HG03442 (cell line): Measurements from ENCODE around the gene BTBD9.
"Not testable (repeated sequence)": the region's sequence is repeated elsewhere in the genome, so short reads cannot be mapped to it uniquely, and the experiment has no call there.

ENCODE experiments used
- ATAC-seq: cut with Tn5 transposase; IDR thresholded peaks from one replicate; pipeline ENCODE4 v1.9.1; 2021; ENCODE audit warnings: mild to moderate bottlenecking, moderate library complexity; ENCODE audit not compliant: unreplicated experiment

Gene BTBD9

GRCh38 chr6:38352636-38353035, 287.1 kb downstream of the BTBD9 start:
- ATAC-seq, result no peak

GRCh38 chr6:38350942-38351341, 288.8 kb downstream of the BTBD9 start:
- no peak for ATAC-seq

DNA sequence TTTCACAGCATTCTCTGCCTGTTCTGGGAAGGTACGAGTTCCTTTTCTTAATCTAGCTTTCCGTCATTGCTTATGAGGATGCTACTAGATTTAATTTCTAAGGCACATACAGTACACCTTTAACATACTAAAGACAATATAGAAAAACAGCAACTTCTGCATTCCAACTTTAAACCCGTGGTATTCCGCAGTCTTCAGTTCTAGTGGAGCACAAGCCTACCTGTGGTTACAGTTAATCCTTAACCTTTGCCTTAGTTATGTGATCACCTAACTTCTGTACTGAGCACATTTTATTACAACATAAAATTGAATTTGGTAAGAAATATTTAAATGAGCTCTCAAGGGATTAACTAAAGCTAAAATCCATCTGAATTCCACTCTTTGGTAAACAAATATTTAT, 289.5 kb downstream of the BTBD9 start:
- ATAC-seq, result no peak

- no peak for ATAC-seq
These were observed 289.9 kb downstream of the BTBD9 start for GRCh38 chr6:38349795-38350194.

DNA sequence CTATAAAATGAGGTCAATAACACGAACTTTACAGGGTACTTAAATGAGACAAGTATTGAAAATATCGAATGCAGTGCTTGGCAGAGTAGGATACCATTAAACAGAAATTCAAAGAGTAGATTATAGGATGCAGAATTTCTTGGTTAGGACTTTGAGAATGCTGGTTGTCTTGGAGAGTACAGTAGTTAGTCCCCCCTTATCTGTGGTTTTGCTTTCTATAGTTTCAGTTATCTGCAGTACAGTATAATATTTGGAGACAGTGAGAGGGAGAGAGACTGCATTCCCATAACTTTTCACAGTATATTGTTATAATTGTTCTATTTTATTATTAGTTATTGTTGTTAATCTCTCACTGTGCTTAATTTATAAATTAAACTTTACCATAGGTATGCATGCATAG, 290.5 kb downstream of the BTBD9 start:
- no peak for ATAC-seq

DNA sequence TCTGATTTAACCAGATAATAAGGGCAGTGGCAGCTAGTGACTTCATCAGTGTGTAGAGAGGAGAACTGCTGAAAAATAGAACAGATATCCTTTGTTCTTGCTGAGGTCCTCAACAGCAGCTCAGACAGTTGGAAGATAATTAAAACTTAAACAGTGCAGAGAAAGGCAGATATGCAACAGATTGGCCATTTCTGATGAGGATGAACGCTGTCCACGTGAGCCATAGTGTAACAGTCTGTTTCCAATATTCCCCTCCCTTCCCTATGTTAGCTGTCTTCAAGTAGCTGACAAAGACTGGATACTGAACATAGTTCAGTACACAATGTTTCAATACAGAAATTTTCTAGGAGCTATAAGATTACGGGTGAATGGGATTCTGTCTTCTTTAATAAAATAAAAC, 291.4 kb downstream of the BTBD9 start:
- ATAC-seq, result no peak

DNA sequence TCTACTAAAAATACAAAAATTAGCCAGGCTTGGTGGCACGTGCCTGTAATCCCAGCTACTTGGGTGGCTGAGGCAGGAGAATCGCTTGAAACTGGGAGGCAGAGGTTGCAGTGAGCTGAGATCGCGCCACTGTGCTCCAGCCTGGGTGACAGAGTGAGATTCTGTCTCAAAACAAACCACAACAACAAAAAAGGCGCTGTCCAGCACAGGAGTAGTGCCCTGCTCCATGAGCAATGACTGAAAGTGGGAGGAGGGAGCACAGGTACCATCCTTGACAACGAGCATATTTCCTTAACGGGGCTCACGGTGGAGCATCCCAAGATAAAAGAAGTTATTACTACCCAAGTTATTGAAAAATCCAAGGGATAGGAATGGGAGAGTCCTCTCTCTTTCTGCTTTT, 291.9 kb downstream of the BTBD9 start:
- ATAC-seq, result not testable (repeated sequence)

- ATAC-seq, result no peak
These were observed 293.2 kb downstream of the BTBD9 start for GRCh38 chr6:38346291-38347079.

DNA sequence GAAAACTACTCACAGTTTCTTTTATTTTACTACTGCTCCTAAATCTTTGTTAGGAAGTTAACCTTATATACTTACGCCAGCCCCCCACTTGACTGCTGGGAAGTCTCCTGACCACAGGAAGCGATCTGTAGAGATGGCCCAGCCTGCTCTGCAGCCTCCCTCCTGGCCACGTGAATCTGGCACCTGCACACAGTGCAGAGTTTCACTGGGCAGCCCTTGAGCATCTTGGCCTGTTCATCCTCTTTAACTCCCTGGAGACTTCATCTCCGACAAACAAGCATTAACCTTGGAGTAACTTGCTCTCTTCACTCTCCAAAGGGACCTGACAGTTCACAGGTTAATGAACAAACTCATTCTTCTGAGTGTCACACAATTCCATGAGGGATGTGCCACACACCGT, 294.1 kb downstream of the BTBD9 start:
- no peak for ATAC-seq

DNA sequence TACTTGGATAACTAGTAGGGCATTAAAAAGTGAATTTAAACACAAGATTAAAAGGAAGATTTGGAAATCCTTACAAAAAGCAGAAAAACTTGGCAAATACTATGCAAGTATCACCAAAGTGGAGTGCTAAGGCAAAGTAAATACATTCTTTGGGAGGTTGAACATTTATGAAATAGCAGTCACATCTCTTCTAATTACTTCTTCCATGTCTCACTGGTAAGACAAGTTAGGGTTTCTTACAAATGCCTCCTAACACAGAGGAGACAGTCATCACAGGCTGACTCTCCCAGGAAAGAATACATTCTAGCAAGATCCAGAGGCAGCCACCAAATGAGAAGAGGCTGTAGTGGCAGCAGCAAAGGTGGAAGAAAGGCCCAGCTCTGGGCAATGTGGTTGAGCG, 298.2 kb downstream of the BTBD9 start:
- ATAC-seq, result no peak

DNA sequence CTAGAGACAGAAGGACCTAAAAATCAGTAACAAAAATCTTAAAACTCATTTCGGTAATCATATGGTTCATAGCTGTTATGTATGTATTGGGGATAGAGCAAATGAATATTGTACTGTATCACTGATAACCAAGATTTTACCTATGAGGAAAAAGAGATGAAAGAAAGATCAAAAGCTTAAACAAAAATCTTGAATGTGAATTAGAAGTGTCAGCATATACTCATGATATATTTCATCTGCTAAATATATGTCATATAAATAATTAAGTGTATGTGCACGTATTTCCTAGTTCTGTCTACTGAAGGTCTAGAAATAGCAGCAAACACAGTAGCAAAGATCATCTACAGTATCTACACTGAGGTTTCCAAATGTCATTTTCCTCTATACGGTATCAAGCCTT, 299.8 kb downstream of the BTBD9 start:
- no peak for ATAC-seq

DNA sequence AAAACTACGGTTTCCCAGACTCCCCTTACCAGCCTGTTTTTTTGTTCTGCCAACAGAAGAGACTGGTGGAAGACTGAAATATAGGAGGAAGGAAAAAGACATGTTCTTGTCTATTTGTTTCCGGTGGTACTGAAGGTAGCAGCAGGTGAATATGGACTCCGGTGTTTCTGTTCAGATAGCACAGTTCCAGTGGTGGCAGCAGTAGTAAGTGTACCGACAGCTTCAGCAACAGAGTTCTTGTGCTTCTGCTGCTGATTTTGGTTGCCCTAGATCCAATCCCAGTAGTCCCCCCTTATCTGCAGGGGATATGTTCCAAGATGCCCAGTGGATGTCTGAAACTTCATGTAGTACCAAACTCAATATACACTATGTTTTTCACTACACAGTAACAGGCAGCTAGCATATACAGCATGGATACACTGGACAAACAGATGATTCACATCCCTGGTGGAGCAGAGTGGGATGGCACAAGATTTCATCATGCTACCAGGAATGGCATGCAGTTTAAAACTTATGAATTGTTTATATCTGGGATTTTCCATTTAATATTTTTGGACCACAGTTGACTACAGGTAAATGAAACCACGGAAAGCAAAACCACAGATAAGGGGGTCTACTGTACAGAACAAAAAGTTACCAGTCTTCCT, 301.8 kb downstream of the BTBD9 start:
- no peak for ATAC-seq

GRCh38 chr6:38336922-38337321, 302.8 kb downstream of the BTBD9 start:
- no peak for ATAC-seq

GRCh38 chr6:38326837-38327236, 312.9 kb downstream of the BTBD9 start:
- no peak for ATAC-seq

- no peak for ATAC-seq
These were observed 316.5 kb downstream of the BTBD9 start for GRCh38 chr6:38323216-38323615.

DNA sequence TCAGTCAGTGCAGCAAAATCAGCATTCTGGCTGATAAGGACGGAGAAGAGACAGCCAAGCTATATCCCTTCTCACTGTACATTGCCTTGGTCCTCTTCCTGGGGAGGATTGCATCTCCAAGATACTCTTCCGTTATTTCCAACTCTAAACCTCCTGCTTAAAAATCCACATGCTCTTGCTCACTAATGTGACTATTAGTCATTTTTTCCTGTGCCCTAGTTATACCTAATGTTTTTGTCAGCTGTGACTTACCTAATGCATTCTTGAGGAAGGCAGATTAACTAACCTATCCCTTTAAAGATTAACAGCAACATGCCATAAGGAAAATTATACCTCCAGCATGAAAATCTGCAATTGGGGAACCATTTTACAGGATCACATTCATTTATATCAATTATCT, 317.6 kb downstream of the BTBD9 start:
- ATAC-seq, result no peak

DNA sequence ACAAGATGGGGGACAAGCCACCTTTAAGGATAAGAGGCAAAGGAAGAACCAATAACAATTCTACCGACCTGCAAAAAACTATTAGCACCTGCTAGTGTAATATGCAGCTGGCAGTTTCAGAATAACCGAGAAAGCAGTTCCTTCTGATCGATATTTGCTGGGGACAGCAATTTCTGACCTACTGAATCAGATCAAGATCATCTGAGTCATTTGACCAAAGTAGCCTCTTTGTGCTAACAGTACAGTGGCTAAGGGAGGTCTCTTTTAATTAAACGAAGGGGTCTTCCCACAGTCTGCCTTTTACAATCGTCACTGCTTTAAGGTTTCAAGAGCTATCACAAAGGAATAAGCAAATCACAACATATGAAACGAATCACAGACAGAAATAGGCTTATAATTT, 318.9 kb downstream of the BTBD9 start:
- ATAC-seq, result peak; percentile 59

- ATAC-seq, result no peak
These were observed 319.4 kb downstream of the BTBD9 start for GRCh38 chr6:38320358-38320757.

DNA sequence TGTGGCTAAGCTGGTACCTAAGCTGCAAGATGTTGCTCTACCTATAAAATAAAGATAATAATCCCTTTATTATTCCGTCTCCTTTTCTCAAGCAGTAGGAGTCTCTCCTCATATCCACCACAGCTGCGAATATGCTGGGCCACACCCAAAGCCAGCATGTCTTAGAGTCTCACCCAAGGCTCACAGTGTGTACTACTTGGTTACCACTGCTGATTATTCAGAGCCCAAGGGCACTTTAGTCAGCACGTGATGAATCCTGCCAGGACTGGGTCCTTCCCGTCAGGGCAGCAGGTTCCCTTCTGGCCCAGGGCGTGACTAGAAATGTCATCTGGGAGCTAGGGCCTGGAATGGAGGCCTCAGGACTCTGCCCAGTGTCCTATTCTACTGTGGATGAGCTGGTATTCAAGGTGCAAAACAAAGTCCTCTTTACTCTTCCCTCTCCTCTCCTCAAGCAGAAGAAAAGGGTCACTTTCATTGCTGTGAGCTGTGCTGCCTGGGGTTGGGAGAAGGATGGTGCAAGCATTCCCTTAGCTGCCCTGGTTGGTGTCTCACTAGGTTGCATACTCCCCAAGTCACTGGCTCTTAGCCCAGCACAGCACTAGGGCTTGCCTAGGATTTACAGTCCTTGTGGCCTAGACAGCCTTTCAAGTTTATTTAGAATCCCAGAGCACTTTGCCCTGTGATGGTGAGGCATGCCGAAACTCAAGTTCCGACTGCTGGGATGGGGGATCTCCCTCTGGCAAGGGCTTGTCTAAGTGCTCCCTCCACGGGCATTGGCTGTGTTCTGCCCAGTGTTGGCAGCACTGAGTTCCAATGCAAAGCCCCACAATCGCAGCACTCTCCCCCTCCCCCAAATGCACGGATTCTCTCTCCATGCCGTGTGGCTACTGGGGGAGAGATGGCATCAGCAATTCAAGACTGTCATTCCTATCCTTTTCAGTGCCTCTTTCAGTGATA, 320.2 kb downstream of the BTBD9 start:
- no peak for ATAC-seq

DNA sequence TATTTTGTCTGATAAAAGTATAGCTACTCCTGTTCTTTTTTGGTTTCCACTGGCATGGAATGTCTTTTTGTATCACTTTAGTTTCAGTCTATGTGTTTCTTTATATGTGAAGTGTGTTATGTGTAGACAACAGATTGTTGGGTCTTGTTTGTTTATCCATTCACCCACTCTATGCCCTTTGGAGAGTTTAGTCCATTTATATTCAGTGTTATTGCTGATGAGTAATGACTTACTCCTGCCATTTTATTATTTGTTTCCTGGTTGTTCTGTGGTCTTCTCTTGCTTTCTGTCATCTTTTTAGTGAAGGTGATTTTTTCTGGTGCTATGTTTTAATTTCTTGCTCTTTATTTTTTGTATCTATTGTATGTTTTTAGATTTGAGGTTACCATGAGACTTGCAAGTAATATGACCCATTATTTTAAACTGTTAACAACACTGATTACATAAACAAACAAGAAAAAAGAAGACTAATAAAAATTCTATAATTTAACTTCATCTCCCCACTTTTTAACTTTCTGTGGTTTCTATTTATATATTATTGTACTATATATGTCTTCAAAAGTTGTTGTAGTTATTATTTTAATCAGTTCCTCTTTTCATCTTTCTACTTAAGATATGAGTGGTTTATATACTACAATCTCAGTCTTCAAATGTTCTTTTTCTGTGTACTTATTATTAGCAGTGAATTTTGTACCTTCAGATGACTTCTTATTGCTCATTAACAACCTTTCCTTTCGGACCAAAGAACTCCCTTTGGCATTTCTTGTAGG, 323.4 kb downstream of the BTBD9 start:
- ATAC-seq, result peak; percentile 65

GRCh38 chr6:38311201-38311600, 328.5 kb downstream of the BTBD9 start:
- ATAC-seq, result no peak
